Neutrophil (primary cell): ENCODE measurements around the gene LOXHD1.

Experiments
- H3K27ac ChIP-seq: fragments of 200-600 bp; sonication (generic); 2 replicates; pipeline ENCODE4 v1.5.1; 2016; ENCODE audit warnings: mild to moderate bottlenecking, moderate library complexity
- H3K27me3 ChIP-seq: fragments of 200-600 bp; sonication (generic); 2 replicates; pipeline ENCODE4 v1.6.0; 2016; ENCODE audit warnings: mild to moderate bottlenecking
- H3K36me3 ChIP-seq: fragments of 200-600 bp; sonication (generic); 2 replicates; pipeline ENCODE4 v1.5.1; 2017
- H3K4me1 ChIP-seq, 2 experiments: fragments of 200-600 bp in 1 of 2; sonication (generic) in 1 of 2; 1 replicate in 1 of 2; 2 replicates in 1 of 2; pipeline versions ENCODE4 v1.5.1 to v1.6.1; 2013 to 2016; ENCODE audit warnings: low read depth in 1 of 2, low read length in 1 of 2, mild to moderate bottlenecking in 1 of 2, moderate library complexity in 1 of 2; ENCODE audit not compliant: control insufficient read depth in 1 of 2, insufficient read depth in 1 of 2
- H3K4me3 ChIP-seq, 2 experiments: fragments of 200-600 bp in 1 of 2; sonication (generic) in 1 of 2; 1 replicate in 1 of 2; 2 replicates in 1 of 2; pipeline ENCODE4 v1.5.1; 2013 to 2016; ENCODE audit warnings: low read depth in 1 of 2, low read length in 1 of 2, mild to moderate bottlenecking in 1 of 2, moderate library complexity in 1 of 2
- H3K9me3 ChIP-seq: fragments of 200-600 bp; sonication (generic); 2 replicates; pipeline ENCODE4 v1.5.1; 2016
- CTCF ChIP-seq: fragments of 200-600 bp; sonication (generic); IDR thresholded peaks from 2 replicates; pipeline ENCODE4 v1.5.1; 2016; ENCODE audit warnings: antibody characterized with exemption

The LOXHD1 gene

GRCh38 chr18:46686186-46686585 lies 29.2 kb upstream of the LOXHD1 start:
- H3K27ac ChIP-seq, result no peak overlapping the region

GRCh38 chr18:46683252-46683651 lies 26.2 kb upstream of the LOXHD1 start:
- Histone ChIP-seq H3K4me3 (no peak overlapping the region), H3K27ac (no peak overlapping the region), H3K27me3 (no peaks in the 10 kb centered on the region), H3K4me1 (no peaks in the 10 kb centered on the region), H3K36me3 (no peaks in the 10 kb centered on the region), H3K9me3 (no peaks in the 10 kb centered on the region)
- TF ChIP-seq CTCF, result no peak

More at GRCh38 chr18:46686186-46686585, 29.2 kb upstream of the LOXHD1 start:
- Histone ChIP-seq H3K4me1 (no peaks in the 10 kb centered on the region), H3K9me3 (no peaks in the 10 kb centered on the region), H3K4me3 (no peak overlapping the region), H3K27me3 (no peaks in the 10 kb centered on the region), H3K36me3 (no peaks in the 10 kb centered on the region)
- no peak for TF ChIP-seq CTCF

GRCh38 chr18:46680784-46681695 lies 24.0 kb upstream of the LOXHD1 start:
- Histone ChIP-seq H3K4me3 (no peak overlapping the region), H3K9me3 (no peaks in the 10 kb centered on the region), H3K27ac (no peak overlapping the region), H3K4me1 (no peaks in the 10 kb centered on the region), H3K27me3 (peaks cover 5% of the 10 kb centered on the region), H3K36me3 (no peaks in the 10 kb centered on the region)
- no peak for TF ChIP-seq CTCF

GRCh38 chr18:46679846-46680598 lies 23.0 kb upstream of the LOXHD1 start:
- no peak for TF ChIP-seq CTCF
- H3K4me1 ChIP-seq, result no peaks in the 10 kb centered on the region
- no peak overlapping the region for H3K4me3 ChIP-seq

DNA sequence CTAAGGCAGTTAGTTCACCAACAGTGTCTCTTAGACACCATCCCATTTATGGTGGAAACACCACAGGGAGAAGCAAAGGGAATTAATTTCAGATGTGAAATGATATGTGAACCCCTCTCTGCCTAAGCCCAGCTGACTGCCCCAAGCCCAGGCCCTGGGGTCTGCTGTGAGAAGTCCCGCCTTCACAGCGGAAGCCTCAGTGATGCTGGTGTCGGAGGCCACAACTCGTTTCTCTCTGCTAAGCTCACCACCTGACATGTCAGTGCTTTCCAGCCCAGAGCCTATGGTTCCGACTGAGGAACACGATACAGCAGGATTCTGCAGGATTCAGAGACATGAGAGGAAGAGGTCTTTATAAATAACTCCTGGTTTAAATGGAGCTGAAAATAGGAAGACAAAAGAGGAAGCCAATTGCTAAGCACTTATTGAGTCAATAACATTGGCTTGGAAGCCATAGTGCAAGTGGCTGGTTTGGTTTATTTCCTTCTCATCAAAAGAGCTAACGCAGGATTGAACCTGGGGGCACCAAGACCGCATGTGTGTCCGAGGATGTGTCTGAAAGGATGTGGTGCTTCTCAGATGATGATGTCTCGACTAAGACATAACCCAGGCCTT lies 21.9 kb upstream of the LOXHD1 start:
- TF ChIP-seq CTCF, result no peak
- Histone ChIP-seq H3K27ac (no peak overlapping the region), H3K27me3 (peaks cover 15% of the 10 kb centered on the region)

More at GRCh38 chr18:46679846-46680598, 23.0 kb upstream of the LOXHD1 start:
- Histone ChIP-seq H3K27ac (no peak overlapping the region), H3K9me3 (no peaks in the 10 kb centered on the region), H3K36me3 (no peaks in the 10 kb centered on the region), H3K27me3 (peaks cover 8% of the 10 kb centered on the region)

More for the DNA sequence above, 21.9 kb upstream of the LOXHD1 start:
- Histone ChIP-seq H3K4me3 (no peak overlapping the region), H3K36me3 (no peaks in the 10 kb centered on the region), H3K4me1 (no peaks in the 10 kb centered on the region), H3K9me3 (no peaks in the 10 kb centered on the region)
